Spleen (tissue), 11 donors: ENCODE data around the gene DRD1. TPM values are rescaled to one million over a fixed set of nuclear protein-coding genes. Genes with fewer than 3 reads are reported as not detected.
"Not testable (repeated sequence)": the region's sequence is repeated elsewhere in the genome, so short reads cannot be mapped to it uniquely, and the experiment has no call there.

ENCODE experiments used
- DNase-seq: peaks from one replicate; pipeline ENCODE4 v3.0.0-alpha.2; 2020
- H3K27ac ChIP-seq, 8 donors: fragments of 200-600 bp; sonication (generic) in 7 of 8; 1 replicate in 4 of 8; 2 replicates in 4 of 8; pipeline versions ENCODE4 v1.5.0 to v1.8.0; 2016 to 2021; ENCODE audit warnings: inconsistent platforms in 4 of 8, mild to moderate bottlenecking in 4 of 8, moderate library complexity in 1 of 8
- H3K27me3 ChIP-seq, 7 donors: fragments of 200-600 bp; sonication (generic) in 6 of 7; replicated peaks in 1 of 7; 1 replicate in 4 of 7; 2 replicates in 3 of 7; pipeline versions ENCODE4 v1.5.0 to v1.8.0; 2016 to 2021; ENCODE audit warnings: inconsistent platforms in 3 of 7, mild to moderate bottlenecking in 1 of 7
- H3K36me3 ChIP-seq, 6 donors: fragments of 200-600 bp; sonication (generic) in 5 of 6; 1 replicate in 4 of 6; 2 replicates in 2 of 6; pipeline versions ENCODE4 v1.5.0 to v1.8.0; 2016 to 2021; ENCODE audit warnings: inconsistent platforms in 2 of 6
- H3K4me1 ChIP-seq, 6 donors: fragments of 200-600 bp; sonication (generic) in 5 of 6; 1 replicate in 3 of 6; 2 replicates in 3 of 6; pipeline versions ENCODE4 v1.5.0 to v1.8.0; 2016 to 2021; ENCODE audit warnings: inconsistent platforms in 3 of 6
- H3K4me3 ChIP-seq, 8 donors: fragments of 200-600 bp; sonication (generic) in 7 of 8; 1 replicate in 4 of 8; 2 replicates in 4 of 8; pipeline versions ENCODE4 v1.5.0 to v1.8.0; 2016 to 2021; ENCODE audit warnings: inconsistent platforms in 4 of 8, mild to moderate bottlenecking in 4 of 8, moderate library complexity in 2 of 8
- H3K9me3 ChIP-seq, 8 donors: fragments of 200-600 bp; sonication (generic) in 7 of 8; 1 replicate in 4 of 8; 2 replicates in 4 of 8; pipeline versions ENCODE4 v1.5.0 to v1.8.0; 2016 to 2021; ENCODE audit warnings: inconsistent platforms in 4 of 8
- POLR2A ChIP-seq, 3 donors: fragments of 450-650 bp; IDR thresholded peaks; one replicate each; pipeline ENCODE4 v1.5.1; 2017; ENCODE audit warnings: antibody characterized with exemption in 3 of 3, mild to moderate bottlenecking in 1 of 3
- POLR2AphosphoS5 ChIP-seq, 3 donors: sonication (generic); formaldehyde crosslinking; IDR thresholded peaks; one replicate each; pipeline ENCODE4 v1.5.1; 2017; ENCODE audit warnings: antibody characterized with exemption in 3 of 3
- WGBS, 5 donors: extraction: QIAGEN DNeasy Blood & Tissue Kit in 3 of 5; methylation state at CpG; one replicate each; pipeline versions ENCODE4 v1.1.5 to v1.1.7; 2013 to 2018; 5-methylcytosine and 5-hydroxymethylcytosine counted together
- intact Hi-C: fragments of 100-400 bp; cut with DNase I; formaldehyde crosslinking; loops from one replicate; pipeline ENCODE4 v1.15.0; 2023; ENCODE audit warnings: low total_unique reads
- polyA plus RNA-seq, 3 donors: library from polyadenylated mRNA; stranded (reverse); fragments of 200-250 nt; gene quantifications; one replicate each; pipeline ENCODE4 v1.2.1, GENCODE V29; 2013
- total RNA-seq, 7 donors: library from RNA; depleted of rRNA in 3 of 7; stranded (reverse); fragments of >200 nt in 3 of 7; fragmentation: NEBNext Ultra II Directional in 4 of 7; extraction: Animal tissue kit (Norgen Biotek cat#: 25700) in 4 of 7; gene quantifications; one replicate each; pipeline versions ENCODE4 v1.1.0 to v1.2.1, GENCODE V29; 2016 to 2021
- TF ChIP-seq, protein P1 (sequence below), 11 experiments: fragments of 200-600 bp in 7 of 11; fragments of 450-650 bp in 4 of 11; sonication (generic) in 4 of 11; IDR thresholded peaks in 8 of 11; conservative IDR thresholded peaks in 3 of 11; 1 replicate in 7 of 11; 2 replicates in 4 of 11; pipeline versions ENCODE4 v1.4.0 to v1.8.0; 2016 to 2021; ENCODE audit warnings: antibody characterized with exemption in 11 of 11, inconsistent platforms in 4 of 11, mild to moderate bottlenecking in 1 of 11
- donor health status: healthy with polysubstance abuse.
- donor health status: DM: no; HTN: no; CAD: no; lungs with moderate emphysema.
- donor health status: DM: no; HTN: no; CAD: no.
- donor health status: Bipolar disorder and iron deficiency.
- donor health status: healthy.
- donor health status: DM: no; HTN: no; CAD: no.
- donor health status: DM: yes; HTN: yes; CAD: no.

DRD1 gene
- total and polyA plus RNA-seq, 10 donors = 0.03 to 0.83 (median 0.11) TPM; not detected in 3

DNA sequence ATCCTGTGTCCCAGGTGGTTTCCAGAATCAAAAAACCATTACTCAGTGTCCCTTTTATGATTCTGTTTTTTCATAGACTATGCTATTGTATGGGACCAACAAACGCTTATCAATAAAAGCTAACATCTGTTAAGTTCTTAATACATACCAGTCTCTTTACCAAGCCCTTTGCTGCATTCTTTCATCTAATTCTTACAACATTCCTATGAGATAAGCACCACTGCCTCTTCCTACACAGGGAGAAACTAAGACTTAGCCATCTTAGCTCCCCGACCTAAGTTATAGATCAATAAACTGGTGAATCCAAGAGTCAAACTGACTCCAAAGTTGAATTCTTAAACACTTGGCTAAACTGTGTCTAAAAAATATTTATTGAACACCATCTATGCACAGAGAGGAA, 26.6 kb downstream of the DRD1 start:
- DNase-seq = no peak
- intact Hi-C loops = no loop called here
- TF ChIP-seq POLR2A (IDR thresholded peaks at IDR 0.05) = no peak
- no peak for TF ChIP-seq POLR2AphosphoS5 (IDR thresholded peaks at IDR 0.05)
- TF ChIP-seq, protein P1, sequence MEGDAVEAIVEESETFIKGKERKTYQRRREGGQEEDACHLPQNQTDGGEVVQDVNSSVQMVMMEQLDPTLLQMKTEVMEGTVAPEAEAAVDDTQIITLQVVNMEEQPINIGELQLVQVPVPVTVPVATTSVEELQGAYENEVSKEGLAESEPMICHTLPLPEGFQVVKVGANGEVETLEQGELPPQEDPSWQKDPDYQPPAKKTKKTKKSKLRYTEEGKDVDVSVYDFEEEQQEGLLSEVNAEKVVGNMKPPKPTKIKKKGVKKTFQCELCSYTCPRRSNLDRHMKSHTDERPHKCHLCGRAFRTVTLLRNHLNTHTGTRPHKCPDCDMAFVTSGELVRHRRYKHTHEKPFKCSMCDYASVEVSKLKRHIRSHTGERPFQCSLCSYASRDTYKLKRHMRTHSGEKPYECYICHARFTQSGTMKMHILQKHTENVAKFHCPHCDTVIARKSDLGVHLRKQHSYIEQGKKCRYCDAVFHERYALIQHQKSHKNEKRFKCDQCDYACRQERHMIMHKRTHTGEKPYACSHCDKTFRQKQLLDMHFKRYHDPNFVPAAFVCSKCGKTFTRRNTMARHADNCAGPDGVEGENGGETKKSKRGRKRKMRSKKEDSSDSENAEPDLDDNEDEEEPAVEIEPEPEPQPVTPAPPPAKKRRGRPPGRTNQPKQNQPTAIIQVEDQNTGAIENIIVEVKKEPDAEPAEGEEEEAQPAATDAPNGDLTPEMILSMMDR (IDR thresholded peaks at IDR 0.05 in 8 of 11, conservative IDR thresholded peaks at IDR 0.05 in 3 of 11) = no peak
- H3K4me1 ChIP-seq = no peaks in the 10 kb centered on the region
- peaks cover 0 to 8% (median 2%) of the 10 kb centered on the region in 8 donors for H3K9me3 ChIP-seq
- H3K36me3 ChIP-seq = no peaks in the 10 kb centered on the region
- H3K27me3 ChIP-seq = peaks cover 0 to 31% (median 0%) of the 10 kb centered on the region in 7 donors
- H3K4me3 ChIP-seq = no peak overlapping the region
- WGBS, 5 donors = 83 to 91% (median 88%) methylated on average over 2 of the region's 2 CpGs
- no peak overlapping the region for H3K27ac ChIP-seq

- H3K4me1 ChIP-seq = no peaks in the 10 kb centered on the region
- H3K27ac ChIP-seq = no peak overlapping the region
- no peak for DNase-seq
- intact Hi-C loops = no loop called here
- peaks cover 0 to 8% (median 2%) of the 10 kb centered on the region in 8 donors for H3K9me3 ChIP-seq
- H3K36me3 ChIP-seq = no peaks in the 10 kb centered on the region
- no peak overlapping the region for H3K4me3 ChIP-seq
- TF ChIP-seq POLR2AphosphoS5 (IDR thresholded peaks at IDR 0.05) (no peak), POLR2A (IDR thresholded peaks at IDR 0.05) (no peak)
- TF ChIP-seq, protein P1 (IDR thresholded peaks at IDR 0.05 in 8 of 11, conservative IDR thresholded peaks at IDR 0.05 in 3 of 11) = no peak
- 91 to 98% (median 96%) methylated on average over 2 of the region's 2 CpGs for WGBS, 5 donors
- peaks cover 0 to 29% (median 0%) of the 10 kb centered on the region in 7 donors for H3K27me3 ChIP-seq
These were observed 28.7 kb downstream of the DRD1 start for GRCh38 chr5:175415303-175415702.

DNA sequence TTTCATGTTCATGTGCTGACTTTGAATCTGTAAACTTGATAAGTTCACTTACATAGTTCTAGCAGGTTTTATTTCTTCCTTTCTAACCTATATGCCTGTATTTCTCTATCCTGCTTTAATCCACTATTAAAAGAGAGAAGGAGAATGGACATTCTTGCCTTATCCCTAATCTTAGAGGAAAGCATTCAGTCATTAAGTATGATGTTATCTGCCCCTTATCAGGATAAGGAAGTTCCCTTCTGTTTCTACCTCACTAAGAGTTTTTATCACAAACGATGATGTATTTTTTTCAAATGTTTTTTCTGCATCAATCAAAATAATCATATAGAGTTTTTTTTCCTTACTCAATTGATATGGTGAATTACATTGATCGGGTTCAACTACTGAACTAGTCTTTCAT, 33.1 kb downstream of the DRD1 start:
- H3K27me3 ChIP-seq = peaks cover 0 to 20% (median 0%) of the 10 kb centered on the region in 7 donors
- H3K27ac ChIP-seq = no peak overlapping the region
- DNase-seq = no peak
- intact Hi-C loops = no loop called here
- H3K4me1 ChIP-seq = no peaks in the 10 kb centered on the region
- WGBS, 5 donors = 45 to 57% (median 52%) methylated on average over 2 of the region's 2 CpGs
- H3K9me3 ChIP-seq = peaks cover 0 to 8% (median 2%) of the 10 kb centered on the region in 8 donors
- no peak overlapping the region for H3K4me3 ChIP-seq
- no peaks in the 10 kb centered on the region for H3K36me3 ChIP-seq
- TF ChIP-seq POLR2AphosphoS5 (IDR thresholded peaks at IDR 0.05) = no peak
- TF ChIP-seq, protein P1 (IDR thresholded peaks at IDR 0.05 in 8 of 11, conservative IDR thresholded peaks at IDR 0.05 in 3 of 11) = no peak
- TF ChIP-seq POLR2A (IDR thresholded peaks at IDR 0.05) = no peak

GRCh38 chr5:175406300-175406699, 37.7 kb downstream of the DRD1 start:
- Histone ChIP-seq H3K4me3 (no peak overlapping the region), H3K9me3 (peaks cover 0 to 18% (median 0%) of the 10 kb centered on the region in 8 donors), H3K4me1 (no peaks in the 10 kb centered on the region), H3K27ac (no peak overlapping the region), H3K27me3 (no peaks in the 10 kb centered on the region), H3K36me3 (no peaks in the 10 kb centered on the region)
- DNase-seq = no peak
- 84 to 90% (median 86%) methylated on average over 3 of the region's 3 CpGs for WGBS, 5 donors
- intact Hi-C loops = no loop called here
- no peak for TF ChIP-seq POLR2AphosphoS5 (IDR thresholded peaks at IDR 0.05)

DNA sequence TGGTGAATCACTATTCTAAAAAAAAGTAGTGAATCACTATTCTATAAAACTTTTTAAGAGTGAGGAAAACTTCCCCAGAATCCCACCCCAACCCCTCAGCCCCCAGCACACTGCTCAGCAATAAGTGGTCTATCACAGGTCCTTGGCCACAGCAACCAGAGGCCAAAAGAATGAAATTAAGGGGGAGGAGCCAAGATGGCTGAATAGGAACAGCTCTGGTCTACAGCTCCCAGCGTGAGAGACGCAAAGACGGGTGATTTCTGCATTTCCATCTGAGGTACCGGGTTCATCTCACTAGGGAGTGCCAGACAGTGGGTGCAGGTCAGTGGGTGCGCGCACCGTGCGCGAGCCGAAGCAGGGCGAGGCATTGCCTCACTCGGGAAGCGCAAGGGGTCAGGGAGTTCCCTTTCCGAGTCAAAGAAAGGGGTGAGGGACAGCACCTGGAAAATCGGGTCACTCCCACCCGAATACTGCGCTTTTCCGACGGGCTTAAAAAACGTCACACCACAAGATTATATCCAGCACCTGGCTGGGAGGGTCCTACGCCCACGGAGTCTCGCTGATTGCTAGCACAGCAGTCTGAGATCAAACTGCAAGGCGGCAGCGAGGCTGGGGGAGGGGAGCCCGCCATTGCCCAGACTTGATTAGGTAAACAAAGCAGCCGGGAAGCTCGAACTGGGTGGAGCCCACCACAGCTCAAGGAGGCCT, 46.2 kb downstream of the DRD1 start:
- WGBS, 5 donors = 52 to 75% (median 65%) methylated on average over 14 to 26 of the region's 28 CpGs
- H3K4me3 ChIP-seq, intact Hi-C loops, H3K9me3 ChIP-seq, H3K36me3 ChIP-seq, H3K27ac ChIP-seq, DNase-seq, H3K4me1 ChIP-seq: not testable (repeated sequence)
- H3K27me3 ChIP-seq = peaks cover 0 to 20% (median 0%) of the 10 kb centered on the region in 7 donors

- H3K4me1 ChIP-seq, DNase-seq, H3K9me3 ChIP-seq, H3K27ac ChIP-seq, H3K36me3 ChIP-seq, intact Hi-C loops, H3K4me3 ChIP-seq: not testable (repeated sequence)
- WGBS, 5 donors = 92 to 99% (median 95%) methylated on average over 4 of the region's 4 CpGs
- H3K27me3 ChIP-seq = peaks cover 0 to 20% (median 0%) of the 10 kb centered on the region in 7 donors
These were observed 48.6 kb downstream of the DRD1 start for GRCh38 chr5:175395430-175395829.
